Measurements from ENCODE around the gene EGLN3. TPM values are rescaled to one million over a fixed set of nuclear protein-coding genes. Genes with fewer than 3 reads are reported as not detected.

EGLN3 gene
- total RNA-seq, 1 experiment from 2014 or later = 3.2 TPM

DNA sequence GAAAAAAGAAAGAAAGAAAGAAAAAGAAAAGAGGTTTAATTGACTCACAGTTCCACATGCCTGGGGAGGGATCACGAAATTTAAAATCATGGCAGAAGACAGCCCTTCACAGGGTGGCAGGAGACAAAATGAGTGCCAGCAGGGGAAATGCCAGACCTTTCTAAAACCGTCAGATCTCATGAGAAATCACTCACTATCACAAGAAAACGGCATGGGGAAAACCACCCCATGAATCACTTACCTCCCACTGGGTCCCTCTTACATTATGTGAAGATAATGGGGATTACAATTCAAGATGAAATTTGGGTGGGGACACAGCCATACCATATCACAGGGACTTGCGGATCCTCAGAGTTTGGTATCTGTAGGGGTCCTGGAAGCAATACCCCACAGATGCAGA lies 16.3 kb upstream of the EGLN3 start:
- no peak overlapping the region for H3K9ac ChIP-seq (ENCODE audit: low read length)
- H3K36me3 ChIP-seq (ENCODE audit: low read depth, low read length) = no peaks in the 10 kb centered on the region
- no peaks in the 10 kb centered on the region for H3K9me3 ChIP-seq (ENCODE audit: low read length)
- H3K79me2 ChIP-seq (ENCODE audit: low read length) = no peaks in the 10 kb centered on the region
- no peak for TF ChIP-seq EZH2 (IDR thresholded peaks at IDR 0.05; ENCODE audit: low read length, unreplicated experiment)
- TF ChIP-seq, protein P1, sequence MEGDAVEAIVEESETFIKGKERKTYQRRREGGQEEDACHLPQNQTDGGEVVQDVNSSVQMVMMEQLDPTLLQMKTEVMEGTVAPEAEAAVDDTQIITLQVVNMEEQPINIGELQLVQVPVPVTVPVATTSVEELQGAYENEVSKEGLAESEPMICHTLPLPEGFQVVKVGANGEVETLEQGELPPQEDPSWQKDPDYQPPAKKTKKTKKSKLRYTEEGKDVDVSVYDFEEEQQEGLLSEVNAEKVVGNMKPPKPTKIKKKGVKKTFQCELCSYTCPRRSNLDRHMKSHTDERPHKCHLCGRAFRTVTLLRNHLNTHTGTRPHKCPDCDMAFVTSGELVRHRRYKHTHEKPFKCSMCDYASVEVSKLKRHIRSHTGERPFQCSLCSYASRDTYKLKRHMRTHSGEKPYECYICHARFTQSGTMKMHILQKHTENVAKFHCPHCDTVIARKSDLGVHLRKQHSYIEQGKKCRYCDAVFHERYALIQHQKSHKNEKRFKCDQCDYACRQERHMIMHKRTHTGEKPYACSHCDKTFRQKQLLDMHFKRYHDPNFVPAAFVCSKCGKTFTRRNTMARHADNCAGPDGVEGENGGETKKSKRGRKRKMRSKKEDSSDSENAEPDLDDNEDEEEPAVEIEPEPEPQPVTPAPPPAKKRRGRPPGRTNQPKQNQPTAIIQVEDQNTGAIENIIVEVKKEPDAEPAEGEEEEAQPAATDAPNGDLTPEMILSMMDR (conservative IDR thresholded peaks at IDR 0.05; ENCODE audit: low read depth, low read length) = no peak
- TF ChIP-seq EZH2phosphoT487 (IDR thresholded peaks at IDR 0.05; ENCODE audit: borderline replicate concordance, low read length) = no peak
- ChIA-PET POLR2A (ENCODE audit: unreplicated experiment) (no interaction called here), CTCF (no interaction called here)
- H3K4me2 ChIP-seq (ENCODE audit: low read length) = no peak overlapping the region
- no peak overlapping the region for H2AFZ ChIP-seq (ENCODE audit: low read length)
- no peaks in the 10 kb centered on the region for H4K20me1 ChIP-seq (ENCODE audit: low read length)
- ATAC-seq (no peak), DNase-seq (no peak)
- H3K4me3 ChIP-seq (ENCODE audit: low read length) = no peak overlapping the region
- no peak overlapping the region for H3K27ac ChIP-seq (ENCODE audit: low read length)
- H3F3A ChIP-seq (ENCODE audit: low read length, unreplicated experiment) = no peaks in the 10 kb centered on the region
- H3K9me2 ChIP-seq (replicated peaks; ENCODE audit: low read length) = no peaks in the 10 kb centered on the region
- intact Hi-C loops (cut with micrococcal nuclease) = loop anchor here (10.0 kb wide), 1 partner anchor 128 kb away; no protein-coding TSS in a partner anchor
- no TSS peak for BruUV-seq (replicated peaks)
- no peaks in the 10 kb centered on the region for H3K4me1 ChIP-seq (ENCODE audit: insufficient read depth, low read length)
- H3K27me3 ChIP-seq (ENCODE audit: low read length) = peaks cover 43% of the 10 kb centered on the region

DNA sequence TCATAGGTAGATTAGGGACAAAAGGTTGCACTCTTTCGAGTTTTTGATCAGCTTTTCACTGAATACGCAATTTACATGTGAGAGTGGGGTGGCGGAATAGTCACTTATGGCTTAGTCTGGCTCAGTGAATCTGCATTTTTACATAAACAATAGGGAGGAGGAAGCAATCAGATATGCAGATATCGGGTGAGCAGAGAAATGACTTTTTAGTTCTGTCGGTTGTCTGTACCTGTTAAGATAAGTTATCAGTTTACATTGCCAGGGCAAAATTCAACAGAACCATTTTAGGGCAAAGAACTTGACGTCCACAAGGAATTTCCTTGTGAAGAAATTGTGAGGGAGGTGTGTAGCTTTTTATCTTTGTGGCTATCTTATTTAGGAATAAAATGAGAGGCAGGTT lies 15.4 kb upstream of the EGLN3 start:
- Histone ChIP-seq H3K9me3 (ENCODE audit: low read length) (no peaks in the 10 kb centered on the region), H3K9ac (ENCODE audit: low read length) (no peak overlapping the region), H3K27ac (ENCODE audit: low read length) (no peak overlapping the region), H3K4me3 (ENCODE audit: low read length) (no peak overlapping the region), H4K20me1 (ENCODE audit: low read length) (no peaks in the 10 kb centered on the region), H3F3A (ENCODE audit: low read length, unreplicated experiment) (no peaks in the 10 kb centered on the region), H3K4me1 (ENCODE audit: insufficient read depth, low read length) (no peaks in the 10 kb centered on the region), H3K4me2 (ENCODE audit: low read length) (no peak overlapping the region), H2AFZ (ENCODE audit: low read length) (no peak overlapping the region), H3K27me3 (ENCODE audit: low read length) (peaks cover 43% of the 10 kb centered on the region), H3K36me3 (ENCODE audit: low read depth, low read length) (no peaks in the 10 kb centered on the region), H3K79me2 (ENCODE audit: low read length) (no peaks in the 10 kb centered on the region), H3K9me2 (replicated peaks; ENCODE audit: low read length) (no peaks in the 10 kb centered on the region)
- DNase-seq = no peak
- no peak for ATAC-seq
- TF ChIP-seq EZH2 (IDR thresholded peaks at IDR 0.05; ENCODE audit: low read length, unreplicated experiment) = no peak
- no peak for TF ChIP-seq EZH2phosphoT487 (IDR thresholded peaks at IDR 0.05; ENCODE audit: borderline replicate concordance, low read length)
- TF ChIP-seq, protein P1 (conservative IDR thresholded peaks at IDR 0.05; ENCODE audit: low read depth, low read length) = no peak
- ChIA-PET CTCF (no interaction called here), POLR2A (ENCODE audit: unreplicated experiment) (no interaction called here)
- BruUV-seq (replicated peaks) = no TSS peak
- intact Hi-C loops (cut with micrococcal nuclease) = loop anchor here (10.0 kb wide), 1 partner anchor 129 kb away; no protein-coding TSS in a partner anchor

DNA sequence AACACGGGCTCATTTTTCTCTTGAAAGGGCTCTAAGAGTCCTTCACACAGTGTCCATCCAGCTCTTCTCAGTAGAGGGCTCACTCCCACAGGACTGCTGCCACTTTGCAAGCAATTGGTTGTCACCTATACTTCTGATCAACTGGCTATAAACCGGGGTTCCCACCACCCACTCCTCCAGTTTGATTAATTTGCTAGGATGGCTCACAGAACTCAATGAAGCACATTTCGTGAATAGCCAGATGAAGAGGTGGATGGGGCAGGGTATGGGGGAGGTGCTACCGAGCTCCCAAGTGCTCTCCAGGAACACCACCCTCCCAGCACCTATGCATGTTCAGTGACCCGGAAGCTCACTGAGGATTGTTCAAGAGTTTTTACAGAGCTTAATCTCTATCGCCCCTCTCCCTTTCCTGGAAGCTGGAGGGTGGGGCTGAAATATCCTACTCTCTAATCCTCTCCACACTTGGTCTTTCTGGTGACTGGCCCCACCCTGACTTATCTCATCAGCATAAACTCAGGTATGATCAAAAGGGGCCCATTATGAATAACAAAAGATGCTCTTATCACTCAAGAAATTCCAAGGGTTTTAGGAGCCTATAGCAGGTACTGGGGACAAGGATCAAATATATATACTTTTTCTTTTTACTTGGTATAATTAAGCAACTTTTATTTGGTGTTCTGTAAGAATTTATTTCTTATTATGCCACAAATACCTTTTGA lies 13.9 kb upstream of the EGLN3 start:
- Histone ChIP-seq H4K20me1 (ENCODE audit: low read length) (no peaks in the 10 kb centered on the region), H3F3A (ENCODE audit: low read length, unreplicated experiment) (no peaks in the 10 kb centered on the region), H3K27ac (ENCODE audit: low read length) (no peak overlapping the region), H3K27me3 (ENCODE audit: low read length) (peaks cover 43% of the 10 kb centered on the region), H3K4me2 (ENCODE audit: low read length) (no peak overlapping the region), H3K9ac (ENCODE audit: low read length) (no peak overlapping the region), H3K4me3 (ENCODE audit: low read length) (no peak overlapping the region), H3K79me2 (ENCODE audit: low read length) (no peaks in the 10 kb centered on the region), H2AFZ (ENCODE audit: low read length) (no peak overlapping the region), H3K9me2 (replicated peaks; ENCODE audit: low read length) (no peaks in the 10 kb centered on the region), H3K4me1 (ENCODE audit: insufficient read depth, low read length) (no peaks in the 10 kb centered on the region), H3K9me3 (ENCODE audit: low read length) (no peaks in the 10 kb centered on the region), H3K36me3 (ENCODE audit: low read depth, low read length) (no peaks in the 10 kb centered on the region)
- no peak for ATAC-seq
- no peak for DNase-seq
- no peak for TF ChIP-seq EZH2phosphoT487 (IDR thresholded peaks at IDR 0.05; ENCODE audit: borderline replicate concordance, low read length)
- TF ChIP-seq, protein P1 (conservative IDR thresholded peaks at IDR 0.05; ENCODE audit: low read depth, low read length) = 0 out of 2 replicates have a peak, but pooled peaks have one; percentile 13
- no TSS peak for BruUV-seq (replicated peaks)
- intact Hi-C loops (cut with micrococcal nuclease) = loop anchor here (10.0 kb wide), 1 partner anchor 130 kb away; no protein-coding TSS in a partner anchor
- CTCF ChIA-PET = no interaction called here
- POLR2A ChIA-PET (ENCODE audit: unreplicated experiment) = no interaction called here

All from PC-3 (cell line).